Cortex of kidney (tissue), 1 donor: ENCODE measurements around the gene ADAMTS10.
"Not testable (repeated sequence)": the region's sequence is repeated elsewhere in the genome, so short reads cannot be mapped to it uniquely, and the experiment has no call there.

Experiments used
- DNase-seq: peaks from one replicate; lab custom pipeline; 2025; lab: John Stamatoyannopoulos, UW

The ADAMTS10 gene

DNA sequence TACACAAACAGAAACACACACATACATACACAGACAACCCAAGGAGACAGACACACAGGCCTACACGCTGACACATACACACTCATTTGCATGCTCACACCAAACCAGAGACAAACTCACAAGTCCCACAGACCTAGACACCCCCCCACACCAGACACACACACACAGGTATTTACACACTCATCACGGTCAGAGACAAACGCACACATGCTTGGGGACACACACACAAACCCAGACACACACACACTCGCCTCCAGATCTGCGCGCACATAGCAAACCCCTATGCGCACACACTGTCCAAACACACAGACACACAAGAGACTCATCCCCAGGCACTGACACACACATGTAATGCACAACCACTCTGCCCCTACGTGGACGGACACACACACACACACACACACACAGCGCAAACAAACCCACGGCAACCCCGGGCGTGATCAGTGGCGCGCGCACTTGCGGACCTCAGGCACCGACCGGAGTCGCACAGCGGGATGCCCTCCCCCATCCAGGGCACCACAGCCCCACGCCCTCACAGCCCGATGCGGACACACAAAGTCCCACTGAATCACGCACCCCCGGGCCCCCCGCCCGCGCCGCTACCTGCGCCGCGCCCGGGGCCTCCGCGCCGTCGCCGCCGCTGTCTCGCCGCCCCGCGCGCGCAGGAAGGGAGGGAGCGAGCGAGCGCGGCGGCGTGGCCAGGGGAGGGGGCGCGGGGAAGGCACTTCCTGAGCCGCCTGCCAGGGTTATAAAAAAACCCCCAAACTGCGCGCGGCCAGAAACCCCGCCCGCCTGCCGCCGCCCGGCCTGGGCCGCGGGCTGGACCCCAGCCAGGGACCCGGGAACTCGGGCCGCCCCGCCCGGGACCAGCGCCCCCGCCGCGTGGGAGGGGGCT, at the start of gene ADAMTS10:
TSS of gene ADAMTS10 (minus strand) at position 675 of the 895 bp plus-strand sequence. CDS start 5,005 bp downstream, outside the sequence.
- no peak for DNase-seq

DNA sequence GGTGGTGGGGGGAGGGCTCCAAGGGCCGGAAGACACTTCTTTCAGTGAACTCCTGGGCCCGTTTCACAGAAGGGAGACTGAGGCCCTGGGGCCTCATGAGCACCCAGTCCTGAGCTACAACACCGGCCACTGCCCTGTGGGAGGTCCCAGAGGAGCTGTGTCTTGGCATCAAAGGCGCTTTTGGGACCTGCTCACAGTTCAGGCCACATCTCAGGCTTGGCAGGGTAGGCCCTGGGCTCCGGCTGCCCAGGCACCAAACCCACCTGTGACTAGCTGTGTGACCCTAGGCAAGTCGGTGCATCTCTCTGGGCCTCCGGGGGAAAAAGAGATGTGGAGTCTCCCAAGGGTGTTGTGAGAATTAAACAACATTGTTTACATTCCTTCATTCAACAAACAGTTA, 49.4 kb upstream of the ADAMTS10 start:
- no peak for DNase-seq

DNA sequence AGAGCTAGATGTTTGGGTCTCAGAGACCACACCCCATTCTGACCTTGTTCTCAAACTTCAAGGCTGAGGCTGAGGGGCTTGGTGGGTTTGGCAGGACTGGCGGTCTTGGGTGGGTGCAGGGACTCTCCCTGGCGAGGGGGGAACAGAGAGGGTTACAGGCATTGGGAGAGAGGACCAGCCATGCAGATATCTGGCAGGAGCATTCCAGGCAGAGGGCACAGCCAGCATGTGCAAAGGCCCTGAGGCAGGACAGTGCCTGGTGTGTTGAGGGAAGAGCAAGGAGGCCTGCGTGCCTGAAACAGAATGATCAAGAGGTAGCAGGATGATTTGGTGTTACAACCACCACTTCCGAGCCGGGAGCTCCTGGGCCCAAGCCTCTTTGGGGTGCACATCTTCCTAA, 47.4 kb upstream of the ADAMTS10 start:
- DNase-seq: no peak

DNA sequence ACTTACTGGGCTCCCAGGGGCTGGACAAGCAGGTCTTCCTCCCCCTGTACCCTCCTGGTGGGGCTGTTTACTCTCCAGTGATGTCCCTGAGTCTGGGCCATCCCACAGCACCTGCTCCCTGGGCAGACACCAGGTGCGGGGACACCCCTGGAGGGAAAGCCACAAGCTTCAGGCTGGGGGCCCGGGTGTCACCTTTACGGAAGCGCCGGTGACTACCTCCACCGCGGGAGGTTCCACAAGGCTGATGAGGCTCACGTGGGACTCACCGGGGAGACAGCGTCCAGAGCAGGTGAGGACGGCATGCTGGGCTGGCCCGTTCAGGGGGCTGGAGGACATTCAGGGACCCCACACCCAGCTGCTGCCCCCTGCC, 44.8 kb upstream of the ADAMTS10 start:
- DNase-seq: no peak

- no peak for DNase-seq
Observed at GRCh38 chr19:8654591-8655339, 44.2 kb upstream of the ADAMTS10 start.

- no peak for DNase-seq
Observed at GRCh38 chr19:8648240-8648639, 37.7 kb upstream of the ADAMTS10 start.

DNA sequence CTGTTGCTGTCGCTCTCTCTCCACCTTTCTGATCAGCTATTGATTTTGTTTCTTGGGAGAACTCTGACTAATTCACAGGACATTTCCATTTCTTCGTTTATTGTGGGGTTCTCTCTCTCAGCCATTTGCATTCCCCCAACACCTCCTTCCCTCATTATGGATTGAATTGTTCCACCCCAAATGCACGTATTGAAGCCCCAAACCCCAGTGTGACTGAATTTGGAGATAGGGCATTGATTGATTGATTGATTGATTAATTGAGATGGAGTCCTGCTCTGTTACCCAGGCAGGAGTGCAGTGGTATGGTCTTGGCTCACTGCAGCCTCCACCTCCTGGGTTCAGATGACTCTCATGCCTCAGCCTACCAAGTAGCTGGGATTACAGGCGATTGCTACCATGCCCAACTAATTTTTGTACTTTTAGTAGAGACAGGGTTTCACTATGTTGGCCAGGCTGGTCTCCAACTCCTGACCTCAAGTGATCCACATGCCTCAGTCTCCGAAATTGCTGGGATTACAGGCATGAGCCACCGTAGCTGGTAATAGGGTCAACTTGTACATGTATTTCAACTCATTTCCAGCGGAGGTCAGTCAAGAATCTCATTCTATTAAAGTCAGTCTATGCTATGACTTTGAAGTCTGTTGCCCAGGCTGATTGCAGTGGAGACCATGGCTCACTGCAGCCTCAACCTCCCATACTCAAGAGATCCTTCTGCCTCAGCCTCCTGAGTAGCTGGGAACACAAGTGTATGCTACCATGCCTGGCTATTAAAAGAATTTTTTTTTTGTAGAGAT, 33.5 kb upstream of the ADAMTS10 start:
- no peak for DNase-seq

- no peak for DNase-seq
Observed at GRCh38 chr19:8642561-8642960, 32.0 kb upstream of the ADAMTS10 start.

DNA sequence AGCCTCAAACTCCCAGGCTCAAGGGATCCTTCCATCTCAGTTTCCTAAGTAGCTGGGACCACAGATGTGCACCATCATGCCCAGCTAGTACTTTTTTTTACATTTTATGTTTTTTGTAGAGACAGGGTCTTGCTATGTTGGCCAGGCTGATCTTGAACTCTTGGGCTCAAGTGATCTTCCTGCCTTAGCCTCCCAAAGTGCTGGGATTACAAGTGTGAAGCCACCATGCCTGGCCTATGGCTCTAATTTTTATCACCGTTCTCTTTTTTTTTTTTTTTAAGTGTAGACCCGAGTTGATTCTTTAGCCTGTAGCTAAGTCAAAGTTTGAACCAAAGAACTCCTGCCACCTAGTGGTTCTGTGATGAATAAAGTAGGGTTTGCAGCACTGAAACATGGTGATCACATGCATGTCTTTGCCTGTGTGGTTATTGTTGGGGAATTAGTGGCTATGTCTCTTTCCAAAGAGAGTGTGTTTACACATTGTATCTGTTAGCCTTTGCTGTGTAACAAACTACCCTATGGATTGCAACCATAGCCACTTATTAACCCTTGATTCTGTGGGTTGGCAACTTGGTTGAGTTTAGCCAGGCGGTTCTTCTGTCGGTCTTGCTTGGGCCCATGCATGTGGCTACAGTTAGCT, 31.5 kb upstream of the ADAMTS10 start:
- no peak for DNase-seq

DNA sequence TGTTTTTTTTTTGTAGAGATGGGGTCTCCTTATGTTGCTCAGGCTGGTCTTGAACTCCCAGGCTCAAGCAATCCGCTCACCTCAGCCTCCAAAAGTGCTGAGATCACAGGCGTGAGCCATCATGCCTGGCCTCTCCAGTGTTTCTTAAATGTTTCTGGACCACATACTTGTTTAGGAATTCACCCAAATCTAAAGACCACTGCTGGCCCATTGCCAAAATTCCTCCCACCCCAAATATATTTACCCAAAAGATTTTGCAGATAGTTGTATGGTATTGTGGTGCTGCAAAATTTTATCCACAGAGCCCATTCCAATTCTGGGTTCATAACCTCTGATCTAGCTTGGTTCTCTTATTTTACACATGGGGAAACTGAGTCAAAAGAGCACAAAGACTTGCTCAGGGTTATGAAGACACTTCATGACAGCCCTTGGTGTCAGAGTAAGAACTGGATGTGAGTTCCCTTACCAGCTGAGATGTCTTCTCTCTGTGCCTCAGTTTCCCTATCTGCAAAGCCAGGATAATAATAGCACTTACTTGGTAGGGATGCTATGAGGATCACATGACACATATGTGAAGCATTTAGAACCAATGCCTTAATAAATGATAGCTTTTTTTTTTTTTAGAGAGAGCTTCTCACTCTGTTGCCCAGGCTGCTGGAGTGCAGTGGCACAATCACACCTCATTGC, 30.8 kb upstream of the ADAMTS10 start:
- DNase-seq: no peak

DNA sequence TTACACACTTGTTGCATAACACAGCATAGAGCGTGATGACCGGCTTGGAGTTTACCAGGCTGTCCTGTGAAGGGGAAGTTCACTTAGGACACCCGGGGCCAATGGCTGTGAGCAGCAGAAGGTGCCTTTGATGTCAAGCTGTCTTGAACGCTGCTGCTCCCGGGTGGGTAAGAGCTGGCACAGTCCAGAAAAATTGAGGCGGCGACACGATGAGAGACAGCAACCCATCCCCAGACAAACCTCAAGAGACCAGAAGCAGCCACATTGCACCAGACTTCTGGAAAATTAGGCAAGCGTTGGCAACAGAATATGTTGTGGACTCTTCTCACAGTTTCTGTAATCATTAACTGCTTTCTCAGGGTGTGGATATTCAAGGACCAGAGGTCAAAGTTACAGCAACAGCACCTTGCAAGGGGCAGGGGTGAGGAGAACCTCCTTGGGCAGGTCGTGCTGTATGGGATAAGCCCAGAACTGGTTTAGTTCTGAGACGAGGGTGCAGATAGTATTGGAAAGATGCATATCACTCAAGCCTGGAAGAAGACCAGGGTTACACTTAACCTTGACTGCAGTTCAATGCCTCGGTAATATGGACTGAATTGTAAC, 30.0 kb upstream of the ADAMTS10 start:
- no peak for DNase-seq

GRCh38 chr19:8639821-8640401, 29.4 kb upstream of the ADAMTS10 start:
- DNase-seq: no peak

- no peak for DNase-seq
Observed at GRCh38 chr19:8638078-8638619, 27.6 kb upstream of the ADAMTS10 start.

DNA sequence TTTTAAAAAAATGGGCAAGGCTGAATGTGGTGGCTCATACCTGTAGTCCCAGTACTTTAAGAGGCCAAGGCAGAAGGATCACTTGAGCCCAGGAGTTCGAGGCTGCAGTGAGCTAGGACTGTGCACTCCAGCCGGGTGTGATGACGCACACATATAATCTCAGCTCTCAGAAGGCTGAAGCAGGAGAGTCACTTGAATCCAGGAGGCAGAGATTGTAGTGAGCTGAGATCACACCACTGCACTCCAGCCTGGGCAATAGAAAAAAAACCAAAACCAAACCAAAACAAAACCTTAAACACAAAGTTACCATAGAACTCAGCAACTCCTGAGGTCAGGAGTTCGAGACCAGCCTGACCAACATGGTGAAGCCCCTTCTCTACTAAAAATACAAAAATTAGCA, 26.6 kb upstream of the ADAMTS10 start:
- DNase-seq: not testable (repeated sequence)

DNA sequence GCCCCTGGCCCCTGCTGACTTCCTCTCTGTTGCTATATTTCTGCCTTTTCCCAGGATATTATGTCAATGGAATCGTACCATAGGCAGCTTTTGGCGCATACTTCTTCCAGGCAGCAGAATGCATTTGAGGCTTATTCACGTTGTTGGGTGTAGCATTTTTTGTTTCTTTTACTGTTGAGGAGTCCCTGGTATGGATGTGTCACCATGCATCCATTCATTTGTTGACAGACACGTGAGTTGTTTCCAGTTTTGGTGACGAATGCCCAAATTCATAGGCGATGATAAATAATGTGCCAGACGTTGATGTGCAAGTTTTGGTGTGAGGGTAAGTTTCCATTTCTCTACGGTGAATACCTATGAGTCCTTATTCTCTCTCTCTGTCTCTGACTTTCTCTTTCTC, 24.9 kb upstream of the ADAMTS10 start:
- no peak for DNase-seq

GRCh38 chr19:8631425-8631819, 20.9 kb upstream of the ADAMTS10 start:
- no peak for DNase-seq

GRCh38 chr19:8630796-8631424, 20.4 kb upstream of the ADAMTS10 start:
- no peak for DNase-seq

GRCh38 chr19:8629996-8630683, 19.6 kb upstream of the ADAMTS10 start, which contains the start of gene NFILZ:
TSS of gene NFILZ (plus strand) at chr19:8630633. CDS start at chr19:8676766, 46,133 bp downstream.
- DNase-seq: no peak

DNA sequence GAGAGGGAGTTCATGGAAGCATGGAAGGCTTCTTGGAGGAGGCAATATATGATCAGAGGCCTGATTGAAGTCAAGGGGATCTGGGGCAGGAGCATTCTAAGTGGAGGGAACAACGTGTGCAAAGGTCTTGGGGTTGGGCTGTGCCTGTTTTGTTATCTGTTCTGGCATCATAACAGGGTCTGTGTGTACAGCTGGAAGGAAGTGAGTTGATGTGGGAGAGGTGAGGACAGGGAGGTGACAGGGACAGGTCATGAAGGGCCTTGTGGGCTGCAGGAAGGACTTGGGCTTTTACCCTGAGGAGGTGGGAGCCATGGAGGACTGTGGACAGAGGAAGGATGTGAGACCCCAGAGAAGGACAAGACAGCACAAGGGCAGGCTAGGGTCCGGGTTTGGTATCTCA, 18.7 kb upstream of the ADAMTS10 start:
- DNase-seq: no peak
